HG03442 (cell line): ENCODE data around the gene CPAMD8.

ENCODE experiments used
- ATAC-seq: cut with Tn5 transposase; IDR thresholded peaks from one replicate; pipeline ENCODE4 v1.9.1; 2021; ENCODE audit warnings: mild to moderate bottlenecking, moderate library complexity; ENCODE audit not compliant: unreplicated experiment

CPAMD8 gene

GRCh38 chr19:16922949-16923348 is 103.7 kb downstream of the CPAMD8 start:
- no peak for ATAC-seq

DNA sequence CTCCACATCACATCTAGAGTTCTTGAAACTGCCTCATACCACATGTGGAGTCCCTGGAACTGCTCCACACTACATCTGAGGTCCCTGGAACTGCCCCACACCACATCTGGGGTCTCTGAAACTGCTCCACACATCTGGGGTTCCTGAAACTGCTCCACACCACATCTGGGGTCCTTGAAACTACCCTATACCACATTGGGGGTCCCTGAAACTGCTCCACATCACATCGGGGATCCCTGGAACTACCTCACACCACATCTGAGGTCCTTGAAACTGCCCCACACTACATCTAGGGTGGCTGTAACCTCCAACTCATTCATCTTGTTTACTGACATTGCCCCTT is 104.0 kb downstream of the CPAMD8 start:
- ATAC-seq: no peak

DNA sequence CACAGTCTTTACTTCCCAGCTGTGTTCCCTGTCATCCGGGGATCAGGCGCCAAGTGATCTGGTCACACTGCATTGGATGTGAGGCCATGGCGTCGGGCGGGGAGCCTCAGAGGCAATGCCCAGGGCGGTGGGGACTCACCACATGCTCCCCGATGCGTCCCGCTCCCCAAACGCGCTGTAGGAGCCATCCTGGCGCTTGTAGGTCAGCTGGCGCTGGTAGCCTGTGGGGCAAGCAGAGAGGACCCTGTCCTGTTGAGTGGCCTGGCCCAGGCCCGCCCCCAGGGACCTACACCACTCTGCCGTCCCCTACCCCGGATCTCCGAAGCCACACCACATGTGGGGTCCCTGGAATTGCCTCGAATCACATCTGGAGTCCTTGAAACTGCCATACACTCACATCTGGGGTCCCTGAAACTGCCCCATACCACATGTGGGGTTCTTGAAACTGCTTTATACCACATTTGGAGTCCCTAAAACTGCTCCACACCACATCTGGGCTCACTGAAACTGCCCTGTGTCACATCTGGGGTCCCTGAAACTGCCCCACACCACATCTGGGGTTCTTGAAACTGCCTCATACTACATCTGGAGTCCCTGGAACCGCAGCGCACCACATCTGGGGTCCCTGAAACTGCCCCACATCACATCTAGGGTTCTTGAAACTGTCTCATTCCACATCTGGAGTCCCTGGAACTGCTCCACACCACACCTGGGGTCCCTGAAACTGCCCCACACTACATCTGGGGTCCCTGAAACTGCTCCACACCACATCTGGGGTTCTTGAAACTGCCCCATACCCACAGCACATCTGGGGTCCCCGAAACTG is 104.6 kb downstream of the CPAMD8 start:
- no peak for ATAC-seq

GRCh38 chr19:16920816-16921529 is 105.6 kb downstream of the CPAMD8 start:
- no peak for ATAC-seq

GRCh38 chr19:16919496-16919895 is 107.1 kb downstream of the CPAMD8 start:
- ATAC-seq: no peak

DNA sequence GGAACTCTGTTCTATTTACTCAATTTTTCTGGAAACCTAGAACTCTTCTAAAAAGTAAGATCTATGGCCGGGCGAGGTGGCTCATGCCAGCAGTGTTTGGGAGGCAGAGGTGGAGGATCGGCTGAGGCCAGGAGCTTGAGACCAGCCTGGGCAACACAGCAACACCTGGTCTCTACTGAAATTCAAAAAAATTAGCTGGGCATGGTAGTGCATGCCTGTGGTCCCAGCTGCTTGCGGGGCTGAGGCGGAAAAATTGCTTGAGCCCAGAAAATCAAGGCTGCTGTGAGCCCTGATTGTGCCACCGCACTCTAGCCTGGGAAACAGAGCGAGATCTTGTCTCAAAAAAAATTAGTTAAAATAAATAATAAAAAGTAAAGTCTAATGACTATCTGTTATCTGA is 109.2 kb downstream of the CPAMD8 start:
- ATAC-seq: no peak

DNA sequence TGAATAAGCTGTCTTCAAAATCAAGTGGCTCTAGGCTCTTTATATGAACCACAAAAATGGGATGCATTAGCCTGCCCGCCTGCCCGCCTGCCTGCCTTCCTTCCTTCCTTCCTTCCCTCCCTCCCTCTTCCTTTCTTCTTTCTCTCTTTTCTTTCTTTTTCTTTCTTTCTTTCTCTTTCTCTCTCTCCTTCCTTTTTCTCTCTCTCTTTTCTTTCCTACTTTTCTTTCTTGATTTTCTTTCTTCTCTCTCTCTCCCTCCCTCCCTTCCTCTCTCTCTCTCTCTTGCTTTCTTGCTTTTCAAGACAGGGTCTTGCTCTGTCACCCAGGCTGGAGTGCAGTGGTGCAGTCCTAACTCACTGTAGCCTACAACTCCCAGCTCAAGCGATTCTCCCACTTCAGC is 110.9 kb downstream of the CPAMD8 start:
- no peak for ATAC-seq

DNA sequence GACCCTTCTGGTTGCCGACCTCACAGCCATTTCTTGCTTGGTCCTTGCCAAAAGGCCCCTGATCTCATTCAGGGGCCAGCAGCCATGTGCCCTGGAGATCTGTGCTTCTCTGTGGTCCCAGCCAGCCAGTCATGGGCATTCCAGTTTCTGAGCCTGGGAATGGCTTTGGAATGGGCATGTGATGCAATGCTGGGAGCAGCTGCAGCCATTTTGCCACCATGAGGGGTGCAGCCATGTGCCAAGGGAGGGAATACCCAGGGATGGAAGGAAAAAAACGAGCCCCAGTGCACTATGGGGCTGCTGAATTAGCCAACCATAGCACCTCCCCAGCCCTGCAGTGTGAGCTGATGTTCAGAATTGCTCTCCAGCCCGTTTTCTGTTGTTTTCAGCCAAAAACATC is 111.5 kb downstream of the CPAMD8 start:
- ATAC-seq: no peak

GRCh38 chr19:16914421-16914820 is 112.2 kb downstream of the CPAMD8 start:
- ATAC-seq: no peak

- ATAC-seq: no peak
Measured at GRCh38 chr19:16912780-16913179, 113.8 kb downstream of the CPAMD8 start.

GRCh38 chr19:16911046-16911445 is 115.6 kb downstream of the CPAMD8 start:
- ATAC-seq: no peak

GRCh38 chr19:16908759-16909158 is 117.9 kb downstream of the CPAMD8 start:
- no peak for ATAC-seq

DNA sequence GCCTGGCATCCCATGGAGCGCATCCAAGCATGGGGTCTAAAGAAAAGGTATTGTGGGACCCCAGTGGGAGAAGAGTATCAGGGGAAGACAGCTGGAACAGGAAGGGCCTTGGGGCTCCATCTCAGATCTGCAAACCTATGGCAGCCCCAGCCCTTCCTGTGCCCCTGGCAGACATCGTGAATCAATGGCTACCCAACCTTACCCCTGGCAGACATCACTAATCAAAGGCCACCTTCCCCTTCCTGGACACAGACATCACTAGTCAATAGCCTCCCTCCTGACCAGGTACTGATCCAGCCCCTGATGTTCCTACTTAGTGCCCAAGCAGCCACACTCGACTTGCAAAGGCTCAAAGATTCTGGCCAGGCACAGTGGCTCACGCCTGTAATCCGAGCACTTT is 122.0 kb downstream of the CPAMD8 start:
- no peak for ATAC-seq

DNA sequence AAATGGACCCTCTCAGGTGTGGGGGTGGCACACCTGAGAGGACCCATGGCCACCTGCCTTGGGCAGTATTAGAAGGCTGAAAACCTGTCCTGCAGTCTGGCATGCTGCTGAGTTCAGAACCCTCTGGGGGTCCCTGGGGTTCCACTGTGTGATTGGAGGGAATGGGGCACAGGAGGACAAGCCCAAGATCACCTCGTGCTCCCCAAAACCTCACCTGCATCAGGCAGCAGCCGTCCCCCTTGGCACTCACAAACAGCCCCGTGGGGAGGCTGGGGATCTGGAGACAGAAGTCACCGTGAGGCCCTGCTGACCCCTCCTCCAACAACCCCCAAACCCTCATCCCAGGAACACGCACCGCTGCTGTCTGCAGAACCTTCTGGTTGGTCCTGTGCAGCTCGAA is 123.3 kb downstream of the CPAMD8 start:
- ATAC-seq: no peak

DNA sequence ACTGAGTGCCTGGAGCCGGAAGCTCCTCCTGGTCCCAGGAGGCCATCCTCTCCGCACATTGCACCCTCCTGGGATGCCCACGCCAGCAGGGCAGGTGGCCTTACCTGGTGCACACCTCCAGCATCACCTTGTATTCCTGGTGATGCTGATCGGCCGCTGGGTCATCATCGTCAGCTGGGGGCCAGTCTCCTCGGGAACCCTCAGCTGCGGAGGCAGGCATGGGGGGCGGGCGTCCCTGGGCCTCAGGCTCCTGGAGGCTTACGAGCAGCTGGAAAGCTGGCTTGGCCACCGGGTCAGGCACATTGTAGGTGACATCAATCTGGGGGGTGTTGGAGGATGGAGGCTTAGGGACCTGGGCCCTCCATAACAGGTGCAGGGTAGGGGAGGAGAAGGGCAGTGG is 124.1 kb downstream of the CPAMD8 start:
- ATAC-seq: no peak

DNA sequence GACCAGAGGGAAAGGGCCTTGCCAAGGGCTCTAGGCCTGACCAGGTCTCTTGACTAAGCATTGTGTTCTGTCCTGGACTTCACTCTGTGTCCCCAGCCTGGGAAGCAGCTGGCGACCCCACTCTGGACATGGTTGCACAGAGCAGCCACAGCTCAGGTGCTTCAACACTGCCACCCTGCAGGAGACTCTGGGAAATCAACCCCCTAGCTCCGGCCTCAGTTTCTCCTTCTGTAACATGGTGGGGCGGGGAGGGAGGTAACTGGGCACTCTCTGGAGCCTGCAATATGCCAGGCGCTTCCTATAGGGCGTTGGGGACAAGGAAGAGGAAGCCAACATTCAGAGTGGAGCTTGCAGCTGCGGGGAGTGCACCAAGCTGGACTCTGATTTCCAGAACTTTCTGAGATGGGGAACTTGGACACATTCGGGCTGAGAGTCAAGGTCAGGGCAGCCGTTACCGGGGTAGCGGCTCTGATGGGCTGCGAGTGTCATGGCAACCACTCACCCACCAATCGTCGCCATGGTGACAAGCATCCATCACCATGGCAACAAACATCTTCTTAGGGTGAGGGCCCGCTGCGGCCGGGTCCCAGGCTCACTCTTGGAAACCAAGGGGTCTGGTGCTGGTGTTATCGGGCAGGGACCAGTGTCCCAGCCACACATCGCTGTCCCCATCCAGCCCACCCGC is 125.0 kb downstream of the CPAMD8 start:
- no peak for ATAC-seq

DNA sequence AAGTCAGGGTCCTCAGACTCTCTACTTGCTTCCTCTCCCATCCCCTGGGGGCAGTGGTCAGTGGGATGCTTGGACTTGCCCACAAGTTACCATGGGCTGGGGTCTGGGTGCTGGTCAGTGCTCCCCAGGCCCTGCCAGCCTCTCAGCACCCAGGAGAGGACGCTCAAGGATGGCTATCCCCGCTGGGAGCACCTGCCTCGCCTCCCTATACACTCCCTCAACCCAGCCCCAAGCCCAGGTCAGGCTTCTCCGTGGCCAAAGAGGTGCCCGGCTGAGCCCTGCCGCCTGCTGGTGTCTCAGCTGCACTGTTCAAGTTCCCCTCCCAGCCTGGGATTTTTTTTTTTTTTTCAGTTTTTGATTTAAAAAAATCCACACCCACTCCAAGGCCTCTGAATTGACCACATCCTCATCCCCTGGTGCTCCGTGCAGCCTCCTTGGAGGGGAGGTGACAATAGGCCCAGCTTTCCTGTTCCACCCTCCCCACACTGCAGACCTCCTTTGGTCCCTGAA is 127.0 kb downstream of the CPAMD8 start:
- ATAC-seq: no peak

DNA sequence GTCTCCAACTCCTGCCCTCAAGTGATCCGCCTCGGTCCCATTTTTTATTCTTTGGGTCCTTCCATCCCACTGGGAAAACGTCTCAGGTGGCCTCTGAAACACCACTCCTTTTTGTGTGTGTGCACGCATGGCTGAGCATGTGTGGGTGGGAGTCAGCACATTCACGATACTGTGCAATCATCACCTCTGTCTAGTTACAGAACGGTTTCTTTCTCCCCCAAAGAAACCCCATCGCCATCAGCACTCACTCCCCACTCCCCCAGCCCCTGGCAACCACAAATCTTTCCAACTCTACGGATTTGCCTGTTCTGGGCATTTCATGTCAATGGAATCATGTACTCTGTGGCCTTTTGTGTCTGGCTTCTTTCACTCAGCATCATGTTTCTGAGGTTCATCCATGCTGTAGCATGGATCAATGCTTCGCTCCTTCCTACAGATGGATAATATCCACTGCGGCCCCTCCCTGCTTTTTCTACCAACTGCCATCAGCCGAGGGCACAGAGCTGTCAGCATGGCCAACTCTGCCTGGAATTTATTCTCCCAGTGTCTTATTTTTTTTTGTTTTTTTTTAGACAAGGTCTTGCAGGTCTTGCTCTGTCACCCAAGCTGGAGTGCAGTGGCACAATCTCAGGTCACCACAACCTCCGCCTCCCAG is 128.1 kb downstream of the CPAMD8 start:
- ATAC-seq: no peak

- peak; percentile 23 for ATAC-seq
Measured at GRCh38 chr19:16897856-16898161, 128.8 kb downstream of the CPAMD8 start.

DNA sequence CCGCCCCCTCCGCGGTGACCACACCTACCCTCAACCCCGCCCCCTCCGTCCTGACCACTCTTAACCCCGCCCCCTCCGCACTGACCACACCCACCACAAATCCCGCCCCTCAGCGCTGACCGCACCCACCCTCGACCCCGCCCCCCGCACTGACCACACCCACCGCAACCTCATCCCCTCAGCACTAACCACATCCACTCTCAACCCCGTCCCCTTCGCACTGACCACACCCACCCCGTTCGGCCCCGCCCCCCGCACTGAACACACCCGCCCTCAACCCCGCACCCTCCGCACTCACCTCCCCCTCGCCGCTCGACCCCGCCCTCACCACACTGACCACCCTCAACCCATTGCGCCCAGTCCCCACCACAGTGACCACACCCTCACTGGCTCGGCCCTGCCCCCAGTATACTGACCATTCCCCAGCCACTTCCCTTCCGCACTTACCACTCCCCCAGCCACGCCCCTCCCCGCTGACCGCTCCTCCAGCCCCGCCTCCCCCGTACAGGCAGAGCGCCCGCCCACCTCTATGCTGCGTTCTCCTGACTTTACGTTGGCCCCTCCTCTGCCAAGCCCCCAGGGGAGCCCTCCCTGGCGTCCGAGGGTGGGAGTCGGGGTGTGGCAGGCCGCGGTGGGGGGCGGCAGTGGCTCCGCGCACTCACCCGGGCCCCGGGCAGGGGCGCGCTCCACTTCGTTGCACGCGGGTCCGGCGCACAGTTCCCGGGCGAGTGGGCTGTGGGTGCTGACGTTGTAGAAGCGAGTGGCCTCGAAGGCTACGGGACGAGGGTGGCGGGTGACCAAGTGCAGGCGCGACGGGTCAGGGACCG is 129.4 kb downstream of the CPAMD8 start:
- ATAC-seq: peak; percentile 32
